ENCODE data around the gene MEGF11. TPM values are rescaled to one million over a fixed set of nuclear protein-coding genes. Genes with fewer than 3 reads are reported as not detected.

The MEGF11 gene
- polyA plus RNA-seq, 6 donors from 2014 or later, result 1.00 TPM; not detected in 5

DNA sequence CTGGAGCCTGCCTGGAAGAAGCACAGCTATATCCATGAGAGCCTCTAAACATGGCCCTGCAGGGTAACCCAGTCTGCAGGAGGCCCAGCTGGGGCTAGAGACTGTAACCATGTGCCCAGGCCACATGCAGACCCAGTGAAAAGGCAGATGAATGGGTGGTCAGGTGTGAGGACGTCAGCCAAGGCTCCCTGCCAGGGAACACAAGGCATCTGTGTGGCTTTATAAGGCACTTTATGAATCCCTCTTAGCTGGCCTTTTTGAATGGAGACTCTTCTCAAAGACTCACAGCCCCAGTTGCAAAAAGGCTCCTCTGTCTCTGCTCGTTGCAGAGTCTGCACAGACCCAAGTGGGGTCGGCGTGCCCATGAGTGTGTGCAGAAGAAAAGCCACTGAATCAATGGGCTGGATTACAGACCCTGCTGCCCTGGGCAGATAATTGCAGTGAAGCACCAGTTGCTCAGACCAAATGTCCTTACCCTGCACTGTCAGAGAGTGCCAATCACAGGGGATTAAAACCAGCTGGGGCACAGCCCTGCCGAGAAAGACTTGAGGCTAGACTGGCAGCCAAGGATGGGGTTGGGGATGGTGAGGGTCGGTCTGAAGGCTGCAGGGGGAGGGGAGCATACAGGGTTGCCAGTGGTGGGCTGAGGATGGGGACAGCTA is 230.1 kb downstream of the MEGF11 start:
- DNase-seq (no peak), ATAC-seq (ENCODE audit: low read depth in 2 of 2) (no peak)
- Mint-ChIP-seq H3K27me3 (peaks cover 12 to 31% (median 31%) of the 10 kb centered on the region in 3 donors), H3K36me3 (no peaks in the 10 kb centered on the region), H3K4me1 (no peaks in the 10 kb centered on the region), H3K4me3 (no peak overlapping the region), H3K9me3 (no peaks in the 10 kb centered on the region), H3K27ac (no peak overlapping the region)

DNA sequence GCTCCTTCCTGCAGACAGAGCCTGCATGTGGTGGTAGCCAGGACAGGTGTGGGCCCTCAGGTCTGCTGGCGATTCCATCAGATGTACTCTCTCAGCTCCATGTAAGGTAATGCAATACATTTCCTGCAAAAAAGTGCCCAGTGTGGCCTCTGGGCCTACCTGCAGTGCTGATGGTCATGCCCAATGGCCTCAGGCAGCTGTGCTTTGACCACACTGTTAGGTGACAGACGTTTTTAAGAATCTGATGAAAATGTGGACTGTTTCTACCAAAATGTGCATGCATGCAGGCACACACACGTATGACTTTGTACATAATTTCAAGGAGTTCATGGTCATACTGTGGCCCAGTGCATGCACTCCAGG is 231.4 kb downstream of the MEGF11 start:
- peaks cover 12 to 38% (median 29%) of the 10 kb centered on the region in 3 donors for H3K27me3 Mint-ChIP-seq
- no peaks in the 10 kb centered on the region for H3K9me3 Mint-ChIP-seq
- ATAC-seq (ENCODE audit: low read depth in 2 of 2) (no peak), DNase-seq (no peak)
- H3K4me1 Mint-ChIP-seq, result no peaks in the 10 kb centered on the region
- no peaks in the 10 kb centered on the region for H3K36me3 Mint-ChIP-seq
- no peak overlapping the region for H3K4me3 Mint-ChIP-seq
- no peak overlapping the region for H3K27ac Mint-ChIP-seq

DNA sequence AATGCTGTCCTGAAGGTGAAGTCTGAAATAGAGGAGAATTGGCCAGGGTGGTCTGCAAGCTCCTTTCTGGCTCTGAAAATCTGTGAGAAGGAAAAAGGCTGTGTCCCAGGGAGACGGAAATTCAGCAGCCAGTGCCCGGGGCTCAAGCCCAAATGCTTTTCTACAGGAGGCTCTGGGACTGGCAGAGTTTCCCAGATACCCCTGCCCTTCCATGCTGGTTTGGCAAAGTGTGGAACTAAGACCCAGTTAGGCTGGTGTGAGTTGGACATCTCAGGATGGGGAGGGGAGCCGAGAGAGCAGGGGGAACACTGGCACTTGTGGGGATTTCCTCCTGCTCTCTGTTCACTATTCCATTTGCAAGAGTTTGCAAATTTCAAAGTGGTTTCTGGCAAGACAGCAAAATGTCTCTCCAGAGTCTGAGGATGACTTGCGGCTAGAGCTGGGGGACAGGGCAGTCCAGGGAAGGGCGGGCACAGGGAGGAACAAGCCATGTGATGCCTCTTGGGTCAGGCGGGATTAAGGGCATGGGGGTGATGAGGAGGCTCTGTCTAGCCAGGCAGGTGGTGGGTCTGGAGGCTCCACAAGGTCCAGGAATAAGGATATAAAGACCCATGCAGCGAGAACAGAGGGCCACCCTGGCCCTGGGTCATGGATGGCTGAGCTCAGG is 231.9 kb downstream of the MEGF11 start:
- peaks cover 12 to 35% (median 29%) of the 10 kb centered on the region in 3 donors for H3K27me3 Mint-ChIP-seq
- no peaks in the 10 kb centered on the region for H3K4me1 Mint-ChIP-seq
- no peaks in the 10 kb centered on the region for H3K36me3 Mint-ChIP-seq
- H3K4me3 Mint-ChIP-seq, result no peak overlapping the region
- peak overlapping the region in 1 of 6 donors; percentile 7 for H3K27ac Mint-ChIP-seq
- H3K9me3 Mint-ChIP-seq, result no peaks in the 10 kb centered on the region
- DNase-seq (no peak), ATAC-seq (ENCODE audit: low read depth in 2 of 2) (no peak)

DNA sequence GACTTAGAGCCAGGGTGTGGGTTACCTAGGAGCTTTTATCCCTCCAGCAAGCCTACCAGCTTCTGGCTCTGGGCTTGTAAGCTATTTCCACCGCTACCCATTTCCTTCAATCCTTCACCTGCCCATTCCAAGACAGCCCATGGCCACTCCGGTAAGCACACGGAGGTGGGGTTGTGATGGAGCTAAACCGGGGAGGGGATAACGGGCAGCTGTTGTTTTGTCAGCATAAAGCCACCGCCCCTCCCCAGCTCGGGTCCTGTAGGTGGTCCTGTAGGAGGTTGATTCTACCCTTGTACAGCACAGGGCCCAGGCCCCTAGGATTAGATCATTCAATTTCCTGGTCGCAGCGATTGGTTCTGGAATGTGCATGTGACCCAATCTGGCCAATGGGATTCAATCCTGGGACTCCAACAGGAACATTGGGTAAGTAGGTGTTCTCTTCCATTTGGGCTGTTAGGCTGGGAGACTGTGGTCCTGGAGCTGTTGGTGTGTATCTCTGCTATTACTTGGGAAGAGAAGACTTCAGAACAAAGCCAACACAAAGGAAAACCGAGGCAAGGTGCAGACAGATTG is 233.6 kb downstream of the MEGF11 start:
- Mint-ChIP-seq H3K4me3 (no peak overlapping the region), H3K36me3 (peaks cover 6% of the 10 kb centered on the region in 2 donors), H3K4me1 (no peaks in the 10 kb centered on the region), H3K27me3 (peaks cover 11 to 23% (median 22%) of the 10 kb centered on the region in 3 donors), H3K27ac (peak overlapping the region in 1 of 6 donors; percentile 54), H3K9me3 (peaks cover 0 to 7% (median 0%) of the 10 kb centered on the region in 7 donors)
- no peak for ATAC-seq (ENCODE audit: low read depth in 2 of 2)
- DNase-seq, result no peak

DNA sequence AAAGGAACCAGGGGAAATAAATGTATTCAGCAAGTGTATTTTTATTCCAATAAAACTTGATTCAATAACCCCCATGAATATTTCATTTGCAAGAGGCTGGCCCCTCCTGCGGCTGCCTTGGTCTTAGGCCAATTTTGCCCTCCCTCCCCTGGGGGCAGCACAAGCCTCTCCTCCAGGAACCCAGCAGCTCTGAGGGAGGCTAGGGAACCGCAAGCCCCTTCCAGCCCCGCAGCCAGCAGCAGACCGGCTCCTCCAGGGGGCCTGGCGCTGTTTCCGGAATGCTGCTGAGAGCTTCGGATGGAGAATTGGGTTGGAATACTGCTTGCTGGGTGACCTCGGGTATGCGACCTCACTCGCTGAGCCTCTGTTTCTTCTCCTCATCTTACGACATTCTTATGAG is 234.2 kb downstream of the MEGF11 start:
- peaks cover 9 to 18% (median 18%) of the 10 kb centered on the region in 3 donors for H3K27me3 Mint-ChIP-seq
- ATAC-seq (ENCODE audit: low read depth in 2 of 2) (no peak), DNase-seq (no peak)
- no peak overlapping the region for H3K4me3 Mint-ChIP-seq
- peak overlapping the region in 1 of 6 donors; percentile 27 for H3K27ac Mint-ChIP-seq
- H3K36me3 Mint-ChIP-seq, result peaks cover 6% of the 10 kb centered on the region in 2 donors
- peaks cover 0 to 7% (median 0%) of the 10 kb centered on the region in 7 donors for H3K9me3 Mint-ChIP-seq
- H3K4me1 Mint-ChIP-seq, result no peaks in the 10 kb centered on the region

DNA sequence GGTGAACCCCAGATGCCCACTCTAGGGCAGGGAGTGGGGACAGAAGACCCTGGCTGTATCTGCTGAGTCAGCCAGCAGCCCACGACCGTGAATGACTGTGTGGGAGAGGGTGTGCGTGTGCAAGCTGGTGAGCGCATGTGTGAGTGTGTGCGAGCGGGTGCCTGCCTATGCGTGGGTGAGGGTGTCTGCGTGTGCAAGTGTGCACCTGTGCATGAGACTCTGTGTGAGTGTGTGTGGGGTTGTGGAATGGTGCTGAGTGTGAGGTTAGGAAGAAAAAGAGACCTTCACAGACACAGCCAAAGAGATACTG is 235.1 kb downstream of the MEGF11 start:
- Mint-ChIP-seq H3K27ac (no peak overlapping the region), H3K36me3 (peaks cover 6% of the 10 kb centered on the region in 2 donors), H3K27me3 (peaks cover 8 to 17% (median 16%) of the 10 kb centered on the region in 3 donors), H3K4me3 (peak overlapping the region in 1 of 8 donors; percentile 16), H3K9me3 (peaks cover 0 to 7% (median 0%) of the 10 kb centered on the region in 7 donors), H3K4me1 (no peaks in the 10 kb centered on the region)
- DNase-seq (no peak), ATAC-seq (ENCODE audit: low read depth in 2 of 2) (no peak)

DNA sequence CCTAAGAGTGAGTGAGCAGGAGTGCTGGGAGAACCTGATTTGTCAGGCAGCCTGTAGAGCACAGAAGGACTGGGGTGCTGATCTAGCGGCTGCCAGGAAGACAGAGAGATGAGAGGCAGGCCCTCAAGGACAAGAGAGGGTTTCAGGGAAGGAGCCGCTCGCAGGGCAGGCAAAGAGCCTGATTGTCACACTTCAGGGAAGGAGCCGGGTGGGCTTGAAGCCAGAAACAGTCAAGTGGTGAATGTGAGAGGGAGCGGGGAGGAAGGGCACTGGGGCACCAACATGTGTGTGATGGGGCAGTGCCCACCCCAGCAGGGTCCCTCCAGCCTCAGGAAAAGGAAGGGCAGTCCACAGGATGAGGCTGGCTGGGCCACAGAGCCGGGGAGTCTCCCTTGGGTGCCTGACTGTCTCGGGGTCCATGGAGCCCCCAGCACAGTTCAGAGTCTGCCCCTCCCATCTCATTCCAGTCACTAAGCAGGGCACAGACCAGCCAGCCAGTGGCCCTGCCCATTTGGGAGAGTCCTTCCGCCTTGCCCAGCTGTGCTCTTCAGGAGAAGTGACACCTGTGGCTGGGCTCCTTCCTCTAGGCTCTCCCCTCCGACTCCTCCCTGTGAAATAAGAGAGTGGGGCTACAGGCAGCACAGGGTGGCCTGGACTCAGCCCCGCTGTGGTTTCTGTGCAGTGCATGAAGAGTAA is 235.6 kb downstream of the MEGF11 start:
- DNase-seq, result no peak
- Mint-ChIP-seq H3K4me3 (no peak overlapping the region), H3K4me1 (no peaks in the 10 kb centered on the region), H3K27ac (peak overlapping the region in 3 of 6 donors; percentile 27 to 89 (median 55)), H3K9me3 (peaks cover 0 to 7% (median 0%) of the 10 kb centered on the region in 7 donors), H3K36me3 (peaks cover 6% of the 10 kb centered on the region in 2 donors), H3K27me3 (peaks cover 8 to 17% (median 16%) of the 10 kb centered on the region in 3 donors)
- ATAC-seq (ENCODE audit: low read depth in 2 of 2), result no peak

DNA sequence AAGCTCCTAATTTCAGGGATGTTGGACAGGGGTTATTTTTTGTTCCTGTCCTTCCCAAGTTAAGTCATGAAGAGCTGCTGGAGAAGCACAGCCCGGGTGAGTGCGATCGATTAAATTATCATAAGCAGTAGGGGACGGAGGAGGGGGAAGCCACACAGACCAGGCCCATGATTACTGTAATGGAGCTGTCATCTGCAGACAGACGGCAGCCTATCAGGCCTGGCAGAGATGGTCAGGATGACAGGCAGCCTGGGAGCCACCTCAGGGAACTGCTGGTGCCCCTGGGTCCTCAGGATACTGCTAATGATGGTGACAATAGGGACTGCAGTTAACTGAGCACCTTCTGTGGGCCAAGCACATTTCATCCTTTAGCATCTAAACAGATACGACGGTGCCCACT is 236.6 kb downstream of the MEGF11 start:
- H3K9me3 Mint-ChIP-seq, result peaks cover 0 to 7% (median 0%) of the 10 kb centered on the region in 7 donors
- peaks cover 8 to 17% (median 16%) of the 10 kb centered on the region in 3 donors for H3K27me3 Mint-ChIP-seq
- H3K36me3 Mint-ChIP-seq, result peaks cover 6% of the 10 kb centered on the region in 2 donors
- ATAC-seq (ENCODE audit: low read depth in 2 of 2) (no peak), DNase-seq (no peak)
- H3K4me1 Mint-ChIP-seq, result no peaks in the 10 kb centered on the region
- no peak overlapping the region for H3K27ac Mint-ChIP-seq
- H3K4me3 Mint-ChIP-seq, result no peak overlapping the region

DNA sequence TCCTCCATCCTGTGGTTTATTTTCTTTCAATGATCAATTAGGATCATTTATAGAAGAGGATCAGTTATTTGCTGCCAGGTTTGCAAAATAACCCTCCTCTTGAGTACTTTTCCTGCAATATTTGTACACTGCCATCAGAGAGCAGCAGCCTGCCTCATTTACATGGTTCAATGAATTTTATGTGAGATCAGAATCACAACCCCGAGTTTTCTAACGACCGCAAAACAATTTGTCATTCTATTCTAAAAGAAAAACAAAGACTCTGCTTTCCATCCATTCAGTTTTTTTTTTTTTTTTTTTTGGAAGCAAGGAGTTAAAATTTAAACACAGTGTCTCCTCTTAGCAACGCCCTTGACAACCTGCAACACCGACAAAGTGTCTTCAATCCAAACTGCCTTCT is 237.4 kb downstream of the MEGF11 start:
- Mint-ChIP-seq H3K27ac (peak overlapping the region in 1 of 6 donors; percentile 18), H3K4me1 (no peaks in the 10 kb centered on the region), H3K4me3 (no peak overlapping the region), H3K36me3 (peaks cover 6% of the 10 kb centered on the region in 2 donors), H3K9me3 (peaks cover 0 to 7% (median 0%) of the 10 kb centered on the region in 7 donors), H3K27me3 (peaks cover 8 to 16% (median 9%) of the 10 kb centered on the region in 3 donors)
- DNase-seq (no peak), ATAC-seq (ENCODE audit: low read depth in 2 of 2) (no peak)

DNA sequence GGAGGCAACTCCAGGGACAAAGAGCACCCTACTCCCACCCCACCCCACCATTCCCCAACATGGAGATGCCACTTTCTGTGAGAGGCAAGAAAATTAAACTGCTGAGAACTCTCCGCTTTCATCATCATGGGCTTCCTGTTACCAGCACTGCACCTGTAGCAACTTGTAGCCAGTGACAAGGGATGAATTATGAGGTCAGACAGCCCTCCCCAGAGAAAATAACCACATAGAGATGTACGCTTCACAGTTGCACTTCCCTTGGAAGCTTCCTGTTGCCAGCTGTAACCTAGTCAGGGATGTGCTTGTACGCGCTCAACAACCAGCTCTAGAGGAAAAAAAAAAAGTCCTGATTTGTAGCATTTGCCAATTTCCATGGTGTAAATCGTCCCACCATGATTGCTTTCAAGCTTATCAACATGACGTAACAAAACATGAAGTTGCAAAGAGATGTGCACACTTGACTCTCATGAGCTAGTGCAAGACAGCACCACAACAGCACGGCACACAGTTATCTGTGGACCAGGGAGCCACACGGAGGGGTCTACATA is 238.8 kb downstream of the MEGF11 start:
- Mint-ChIP-seq H3K27ac (no peak overlapping the region), H3K4me3 (no peak overlapping the region), H3K27me3 (peaks cover 7 to 16% (median 8%) of the 10 kb centered on the region in 3 donors), H3K36me3 (peaks cover 6% of the 10 kb centered on the region in 2 donors), H3K4me1 (no peaks in the 10 kb centered on the region), H3K9me3 (peaks cover 0 to 7% (median 0%) of the 10 kb centered on the region in 7 donors)
- ATAC-seq (ENCODE audit: low read depth in 2 of 2) (peak; percentile 36 to 49), DNase-seq (peak; percentile 2)

DNA sequence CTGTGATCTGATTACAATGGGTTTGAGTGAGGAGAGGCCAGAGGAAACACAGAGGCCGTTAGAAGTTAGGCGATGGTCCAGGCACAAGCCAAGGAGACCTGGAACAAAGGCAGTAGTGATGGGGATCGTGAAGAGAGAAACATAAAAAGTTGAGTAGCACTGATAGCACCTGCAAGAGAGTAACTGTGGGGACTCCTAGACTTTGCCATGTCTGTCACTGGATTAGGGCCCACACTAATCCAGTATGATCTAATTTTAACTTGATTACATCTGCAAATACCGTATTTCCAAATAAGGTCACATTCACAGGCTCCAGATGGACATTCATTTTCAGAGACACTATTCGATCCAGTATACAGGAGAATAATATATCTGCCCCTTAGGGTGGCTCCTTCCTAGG is 239.5 kb downstream of the MEGF11 start:
- H3K4me3 Mint-ChIP-seq, result no peak overlapping the region
- no peaks in the 10 kb centered on the region for H3K4me1 Mint-ChIP-seq
- H3K27me3 Mint-ChIP-seq, result peaks cover 7 to 16% (median 8%) of the 10 kb centered on the region in 3 donors
- ATAC-seq (ENCODE audit: low read depth in 2 of 2) (no peak), DNase-seq (no peak)
- peaks cover 6% of the 10 kb centered on the region in 2 donors for H3K36me3 Mint-ChIP-seq
- H3K9me3 Mint-ChIP-seq, result peaks cover 0 to 7% (median 0%) of the 10 kb centered on the region in 7 donors
- H3K27ac Mint-ChIP-seq, result peak overlapping the region in 1 of 6 donors; percentile 64

DNA sequence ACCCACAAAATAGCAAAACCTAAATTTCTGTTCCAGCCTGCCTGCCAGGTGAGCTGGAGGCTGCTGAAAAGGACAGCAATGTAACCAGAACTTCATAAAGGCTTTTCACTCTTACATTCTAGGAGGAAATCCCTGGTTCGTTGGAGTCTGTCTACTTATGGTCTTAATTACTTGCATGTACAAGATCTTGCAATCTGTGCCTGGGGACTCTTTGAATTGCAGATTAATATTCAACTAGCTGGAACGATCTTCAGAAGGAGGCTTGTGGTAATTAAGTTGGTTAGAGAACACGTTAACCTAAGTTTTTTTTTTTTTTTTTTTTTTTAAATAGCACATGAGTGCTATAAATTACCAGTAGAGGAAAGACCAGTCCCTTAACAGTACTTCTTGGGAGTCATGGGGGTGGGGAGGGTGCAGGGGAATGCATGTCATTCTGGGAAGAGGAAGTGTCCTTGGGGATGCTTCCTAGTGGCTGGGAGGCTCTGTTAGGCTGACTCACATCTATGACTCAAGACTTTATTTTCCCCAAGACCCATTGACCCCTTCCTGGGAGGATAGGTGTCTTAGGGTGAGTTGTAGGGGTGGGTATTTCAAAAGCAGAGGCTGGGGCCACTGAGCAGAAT is 244.5 kb downstream of the MEGF11 start:
- H3K4me1 Mint-ChIP-seq, result no peaks in the 10 kb centered on the region
- ATAC-seq (ENCODE audit: low read depth in 2 of 2), result no peak
- no peaks in the 10 kb centered on the region for H3K9me3 Mint-ChIP-seq
- H3K4me3 Mint-ChIP-seq, result no peak overlapping the region
- H3K27ac Mint-ChIP-seq, result no peak overlapping the region
- no peak for DNase-seq
- H3K27me3 Mint-ChIP-seq, result peaks cover 3 to 25% (median 13%) of the 10 kb centered on the region in 3 donors
- no peaks in the 10 kb centered on the region for H3K36me3 Mint-ChIP-seq
